Activated T-cell treated with anti-CD3 and anti-CD28 coated beads for 1 hour (primary cell): Measurements from ENCODE around the gene SRM.

ENCODE experiments used
- DNase-seq: peaks from one replicate; pipeline ENCODE4 v3.0.0-alpha.2; 2020; ENCODE audit warnings: low read depth

SRM gene

GRCh38 chr1:11013160-11013531, 46.7 kb downstream of the SRM start:
- no peak for DNase-seq

DNA sequence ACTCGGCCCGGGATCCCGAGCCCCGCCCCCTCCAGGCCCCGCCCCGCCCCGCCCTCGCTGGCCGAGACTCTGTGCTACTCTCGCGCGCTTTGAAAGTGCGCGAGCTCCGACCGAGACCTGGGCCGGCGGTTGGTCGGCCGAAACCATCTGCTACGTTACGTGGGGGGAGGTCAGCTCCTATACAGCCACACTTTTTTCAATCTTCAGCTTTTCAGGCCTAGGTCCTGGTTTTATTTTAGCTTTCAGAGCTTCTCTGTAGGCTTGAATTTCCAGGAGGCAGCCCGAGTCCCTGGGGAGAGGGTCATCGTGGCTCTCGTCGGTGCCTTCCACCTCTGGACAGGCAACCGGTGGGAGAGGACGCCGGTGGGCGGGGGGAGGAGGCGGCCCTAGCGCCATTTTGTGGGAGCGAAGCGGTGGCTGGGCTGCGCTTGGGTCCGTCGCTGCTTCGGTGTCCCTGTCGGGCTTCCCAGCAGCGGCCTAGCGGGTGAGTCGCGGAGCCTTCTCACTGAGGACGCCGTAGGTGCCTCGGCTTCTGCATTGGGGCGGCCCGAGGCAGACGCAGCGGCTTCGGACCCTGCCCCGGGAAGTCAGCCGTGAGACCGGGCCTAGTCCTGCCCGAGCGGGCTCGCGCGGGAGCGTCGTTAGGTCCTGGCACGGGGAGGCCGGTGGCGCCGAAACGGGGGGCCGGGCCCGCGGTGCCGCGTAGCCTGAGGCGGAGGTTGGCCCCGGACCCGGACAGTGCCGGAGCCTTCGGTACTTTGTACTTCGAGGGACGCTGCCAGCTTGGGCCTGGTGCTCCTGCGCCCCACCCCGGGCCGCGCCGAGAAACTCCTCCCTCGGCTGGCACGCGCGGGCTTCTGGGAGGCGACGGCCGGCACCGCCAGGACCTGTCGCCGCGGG, 47.3 kb downstream of the SRM start, which contains the start of gene TARDBP:
Gene TARDBP (plus strand): TSS at position 395 of the 900 bp plus-strand sequence. CDS start 1,074 bp downstream, outside the sequence.
- DNase-seq = peak; percentile 85
